ENCODE measurements around the gene TARBP1.
"Not testable (repeated sequence)": the region's sequence is repeated elsewhere in the genome, so short reads cannot be mapped to it uniquely, and the experiment has no call there.

Gene TARBP1

DNA sequence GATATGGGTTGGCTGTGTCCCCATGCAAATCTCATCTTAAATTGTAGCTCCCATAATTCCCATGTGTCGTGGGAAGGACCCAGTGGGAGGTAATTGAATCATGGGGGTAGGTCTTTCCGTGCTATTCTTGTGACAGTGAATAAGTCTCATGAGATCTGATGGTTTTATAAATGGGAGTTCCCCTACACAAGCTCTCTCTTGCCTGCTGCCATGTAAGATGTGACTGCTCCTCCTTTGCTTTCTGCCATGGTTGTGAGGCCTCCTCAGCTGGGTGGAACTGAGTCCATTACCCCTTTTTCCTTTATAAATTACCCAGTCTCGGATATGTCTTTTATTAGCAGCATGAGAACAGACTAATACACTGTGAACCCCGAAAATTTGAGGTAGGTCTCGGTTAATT is 25.3 kb upstream of the TARBP1 start:
- DNase-seq, result not testable (repeated sequence)

DNA sequence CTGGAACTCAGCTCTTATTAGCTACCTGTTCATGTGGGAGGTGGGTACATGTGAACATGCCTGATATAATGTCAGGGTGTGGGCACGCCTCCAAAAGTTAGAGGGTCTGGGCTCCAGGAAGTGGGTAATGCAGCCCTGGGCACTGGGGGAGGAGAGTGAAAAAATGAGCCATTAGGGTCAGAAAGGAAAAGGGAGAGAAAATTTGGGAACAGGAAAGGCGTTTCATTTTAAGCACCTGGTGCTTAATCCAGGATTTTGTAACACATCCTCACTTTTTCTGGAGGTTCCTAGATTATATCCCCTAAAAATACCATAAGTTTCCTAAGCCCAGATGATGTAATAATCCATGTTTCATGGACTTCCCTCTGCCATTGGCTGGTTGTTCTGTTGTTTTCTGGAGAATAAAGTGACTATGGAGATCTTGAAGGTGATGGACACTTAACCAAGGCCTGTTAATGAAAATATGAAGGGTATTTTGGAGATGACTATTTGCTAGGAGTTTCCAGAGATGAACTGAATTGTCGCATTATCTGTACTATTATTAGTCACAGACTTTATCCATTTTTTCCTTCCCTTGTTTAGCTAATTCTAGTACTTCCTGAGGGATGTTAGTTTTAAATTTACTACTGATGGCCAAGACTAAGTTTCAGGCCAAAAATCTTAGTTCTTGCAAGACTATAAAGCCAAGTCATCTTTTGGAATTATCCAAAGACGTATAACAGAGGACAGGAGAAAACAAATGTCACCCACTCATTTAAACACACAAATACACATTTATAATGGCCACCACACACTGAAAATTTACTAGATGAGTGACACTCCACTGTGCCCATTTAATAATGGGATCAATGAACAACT is 24.4 kb upstream of the TARBP1 start:
- no peak for DNase-seq

DNA sequence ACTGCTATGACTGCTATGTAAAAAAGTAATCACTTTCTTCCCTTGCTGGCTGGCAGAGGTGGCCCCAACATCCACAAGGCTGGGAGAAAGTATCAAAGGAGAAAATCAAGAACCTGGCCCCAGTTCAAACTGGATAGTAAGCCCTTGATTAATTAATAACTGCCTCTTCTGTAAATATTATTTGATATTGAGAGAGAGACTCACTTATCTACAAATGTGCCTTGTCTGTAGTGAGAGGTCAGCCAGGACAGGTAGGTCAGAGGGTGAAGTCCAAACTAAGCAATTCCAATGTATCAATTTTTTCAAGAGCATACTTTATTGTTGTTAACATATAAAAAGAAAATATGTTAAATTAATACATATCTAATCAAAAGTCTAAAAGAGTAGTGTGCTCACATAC is 23.8 kb upstream of the TARBP1 start:
- no peak for DNase-seq

DNA sequence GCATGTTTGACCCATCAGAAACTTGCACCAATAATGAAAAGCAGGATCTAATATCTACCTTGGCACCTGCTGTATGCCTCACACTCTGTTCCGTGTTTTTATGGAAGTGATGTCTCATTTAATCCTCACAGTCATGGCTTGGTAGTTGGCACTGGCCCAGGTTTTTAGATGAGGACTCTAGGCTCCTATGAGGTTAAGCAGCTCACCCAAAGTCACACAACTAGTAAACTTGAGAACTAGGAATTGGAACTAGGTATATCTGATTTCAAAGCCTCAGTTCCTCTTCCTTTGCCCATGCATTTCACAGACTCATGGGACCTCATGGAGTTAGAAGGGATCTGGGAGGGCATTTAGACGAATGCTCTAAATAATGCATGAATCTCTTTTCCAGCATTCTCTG is 21.3 kb upstream of the TARBP1 start:
- no peak for DNase-seq

DNA sequence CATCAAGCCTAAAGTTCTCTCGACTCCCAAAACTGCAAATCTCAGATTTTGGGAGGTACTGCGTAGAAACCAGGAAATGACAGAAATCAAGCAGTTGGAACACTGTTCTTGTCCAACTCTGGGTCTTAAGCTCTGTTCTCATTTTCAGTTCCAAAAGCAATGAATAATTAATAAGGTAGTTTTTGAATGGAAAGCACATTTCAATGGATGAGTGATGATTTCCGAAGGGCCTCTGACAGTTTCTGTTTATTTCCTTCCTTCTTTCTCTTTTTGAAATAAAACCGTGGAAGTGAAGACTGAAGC is 20.9 kb upstream of the TARBP1 start:
- DNase-seq, result no peak

DNA sequence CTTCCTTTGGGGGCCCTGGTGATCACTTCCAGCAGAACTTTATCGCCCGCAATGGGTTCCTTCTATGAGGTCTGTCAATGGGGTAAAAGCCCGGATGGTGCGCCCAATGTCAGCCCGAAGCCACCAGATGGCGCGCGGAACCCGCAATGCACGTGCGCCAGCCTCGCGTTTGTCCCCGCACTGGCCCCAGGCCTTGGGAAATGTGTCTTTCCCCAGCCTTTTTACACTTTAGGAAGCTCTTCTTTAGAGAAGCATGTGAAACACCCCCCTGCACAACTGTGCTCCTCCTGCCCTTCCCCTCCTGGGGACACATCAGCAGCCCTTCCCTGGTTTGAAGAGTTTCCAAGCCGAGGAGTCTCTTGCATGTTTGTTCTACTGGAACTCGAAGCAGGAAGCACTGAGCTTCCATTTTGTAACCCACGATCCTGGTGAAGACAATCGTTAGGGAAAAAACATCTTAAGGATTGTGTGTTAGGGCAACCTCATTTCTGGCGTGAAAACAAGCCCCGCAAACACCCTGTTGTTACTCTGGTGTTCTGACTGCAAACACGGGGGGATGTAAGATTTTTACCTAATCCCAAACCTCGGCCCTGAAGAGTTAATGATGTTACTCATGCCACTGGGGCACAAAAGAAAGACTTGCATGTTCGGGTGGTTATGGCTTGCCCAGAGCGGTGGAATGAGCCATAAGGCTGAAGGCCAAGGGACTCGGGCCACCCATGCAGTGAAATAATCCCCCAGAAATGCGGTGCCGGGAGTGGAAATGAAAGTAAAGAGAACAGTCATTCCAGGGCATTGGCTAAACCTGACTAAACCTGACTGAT is 20.4 kb upstream of the TARBP1 start:
- peak; percentile 75 for DNase-seq

DNA sequence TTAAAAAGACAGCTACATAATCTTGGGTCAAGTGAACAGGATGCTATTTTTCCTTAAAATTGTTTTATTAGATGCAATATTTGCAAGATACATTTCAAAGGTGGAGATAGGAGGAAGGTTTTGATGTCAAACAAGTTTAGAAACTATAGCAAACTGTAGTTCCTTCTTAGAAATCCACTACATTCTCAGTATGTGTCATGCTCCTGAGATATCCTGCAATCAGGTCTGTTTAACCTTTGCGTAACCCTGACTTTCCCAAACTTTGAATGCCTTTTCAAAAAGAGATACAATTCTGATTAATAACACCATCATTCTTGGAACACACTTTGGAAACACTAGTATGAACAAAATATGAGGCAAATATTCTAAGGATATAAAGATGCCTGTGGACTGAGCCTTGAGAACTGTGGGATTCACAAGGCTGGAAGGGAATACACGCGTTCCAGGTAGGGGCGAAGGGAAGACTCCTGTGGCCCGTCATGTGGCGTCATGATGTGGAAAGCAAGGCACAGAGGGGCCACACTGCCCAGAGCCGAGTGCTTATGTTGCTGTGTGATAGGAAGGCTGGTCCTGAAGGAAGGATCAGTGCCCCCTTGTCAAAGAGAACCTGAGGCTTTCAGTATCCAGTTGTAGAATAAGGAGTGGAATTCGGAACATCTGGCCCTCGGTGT is 19.6 kb upstream of the TARBP1 start:
- no peak for DNase-seq

DNA sequence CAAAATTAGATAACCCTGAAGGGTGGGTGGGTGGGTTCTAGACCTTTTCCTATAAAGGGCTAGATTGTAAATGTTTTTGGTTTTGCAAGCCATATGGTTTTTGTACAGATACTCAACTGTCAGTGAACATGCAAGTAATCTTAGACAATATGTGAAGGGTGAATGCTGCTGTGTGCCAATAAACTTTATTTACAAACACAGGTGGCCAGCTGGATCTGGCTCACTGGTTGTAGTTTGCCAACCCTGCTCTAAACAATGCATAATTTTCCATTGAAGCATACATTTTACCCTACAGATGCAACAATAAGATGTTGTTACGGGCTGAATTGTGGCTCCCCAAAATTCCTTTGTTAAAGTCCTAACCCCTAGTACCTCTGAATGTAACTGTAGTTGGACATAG is 18.6 kb upstream of the TARBP1 start:
- no peak for DNase-seq

DNA sequence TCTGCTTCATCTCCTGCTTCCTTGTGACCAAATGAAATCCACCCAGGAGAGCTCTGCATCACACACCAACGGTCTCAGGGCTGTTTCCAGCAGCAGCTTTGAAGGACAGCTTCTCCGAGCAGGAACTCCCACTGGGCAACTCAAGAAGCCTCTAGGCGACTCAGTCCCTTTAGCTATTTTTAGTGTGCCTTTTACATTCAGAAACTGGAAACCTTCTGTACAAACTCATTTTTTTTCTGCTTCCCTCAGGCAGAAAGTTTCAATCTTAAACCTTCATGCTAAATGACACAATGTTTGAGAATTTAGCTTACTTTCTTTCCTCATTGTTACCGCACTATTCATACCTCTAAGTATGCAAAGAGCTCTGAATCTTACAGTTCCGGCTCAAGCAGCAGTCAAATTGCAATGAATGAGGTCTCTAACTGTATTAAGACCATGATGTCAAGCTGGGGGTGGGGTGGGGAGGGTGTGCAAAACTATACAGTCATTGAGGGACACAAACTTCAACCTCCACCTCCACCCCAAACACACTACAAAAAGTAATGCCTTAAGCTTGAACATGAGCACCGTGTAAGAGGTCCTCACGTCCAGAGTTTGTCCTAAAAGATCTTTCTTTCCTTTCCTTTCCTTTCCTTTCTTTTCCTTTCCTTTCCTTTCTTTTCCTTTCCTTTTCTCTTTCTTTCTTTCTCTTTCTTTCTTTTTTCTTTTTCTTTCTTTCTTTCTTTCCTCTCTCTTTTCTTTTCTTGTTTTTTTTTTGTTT is 16.4 kb upstream of the TARBP1 start:
- DNase-seq, result no peak

DNA sequence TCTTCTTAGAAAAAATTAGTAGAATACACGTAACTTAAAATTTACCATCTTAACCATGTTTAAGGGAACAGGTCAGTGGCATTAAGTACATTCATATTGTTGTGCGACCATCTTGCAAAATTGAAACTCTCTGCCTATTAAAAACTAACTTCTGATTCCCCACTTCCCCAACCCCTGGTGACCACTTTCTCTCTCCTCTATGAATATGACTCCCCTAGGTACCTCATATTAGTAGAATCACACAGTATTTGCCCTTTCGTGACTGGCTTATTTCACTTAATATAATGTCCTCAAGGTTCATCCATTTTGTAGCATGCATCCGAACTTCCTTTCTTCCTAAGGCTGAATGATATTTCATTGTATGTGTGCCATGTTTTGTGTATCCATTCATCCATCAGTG is 15.1 kb upstream of the TARBP1 start:
- DNase-seq, result no peak

DNA sequence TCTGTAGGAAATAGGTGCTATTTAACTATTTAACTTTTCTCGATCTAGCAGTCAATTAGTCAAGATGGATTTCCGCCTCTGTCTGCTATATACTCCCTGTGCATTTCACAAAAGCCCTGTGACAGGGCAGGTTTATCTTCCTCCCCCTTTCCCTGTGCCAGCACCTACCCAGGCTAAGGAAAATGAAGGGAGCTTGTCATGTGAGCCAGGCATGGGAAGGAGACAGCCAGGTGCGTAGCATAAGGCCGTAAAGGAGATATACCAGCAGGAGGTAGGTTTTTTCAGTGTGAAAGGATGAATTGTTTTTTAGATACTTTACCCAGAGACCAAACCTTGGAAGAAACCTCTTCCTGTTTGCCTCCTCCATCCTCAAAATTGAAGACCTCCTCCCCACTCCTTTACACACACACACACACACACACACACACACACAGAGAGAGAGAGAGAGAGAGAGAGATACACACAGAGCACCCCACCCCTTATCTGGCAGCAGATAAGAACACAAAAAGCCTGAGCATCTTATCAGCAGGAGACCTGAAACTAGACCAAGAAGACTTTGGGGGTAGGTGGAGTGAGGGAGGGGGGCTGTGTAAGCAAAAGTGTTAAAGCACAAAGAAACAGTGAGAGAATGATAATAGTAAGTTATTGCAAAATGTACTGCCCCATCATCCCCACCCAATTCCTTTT is 12.0 kb upstream of the TARBP1 start:
- no peak for DNase-seq

DNA sequence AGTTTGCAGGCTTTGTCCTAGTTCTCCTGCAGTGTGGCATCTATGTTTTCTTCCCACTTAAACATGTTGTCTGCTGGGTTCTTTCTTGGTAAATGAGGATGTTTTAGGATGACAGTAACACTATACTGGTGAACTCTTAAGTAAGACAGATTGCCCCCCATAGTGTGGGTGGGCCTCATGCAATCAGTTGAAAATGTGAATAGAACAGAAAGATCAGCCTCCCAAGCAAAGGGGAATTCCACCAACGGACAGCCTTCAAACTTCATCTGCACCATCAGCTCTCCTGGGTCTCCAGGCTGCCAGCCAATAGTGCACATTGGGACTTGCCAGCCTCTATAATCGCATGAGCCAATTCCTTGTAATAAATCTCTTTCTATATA is 10.7 kb upstream of the TARBP1 start:
- no peak for DNase-seq

DNA sequence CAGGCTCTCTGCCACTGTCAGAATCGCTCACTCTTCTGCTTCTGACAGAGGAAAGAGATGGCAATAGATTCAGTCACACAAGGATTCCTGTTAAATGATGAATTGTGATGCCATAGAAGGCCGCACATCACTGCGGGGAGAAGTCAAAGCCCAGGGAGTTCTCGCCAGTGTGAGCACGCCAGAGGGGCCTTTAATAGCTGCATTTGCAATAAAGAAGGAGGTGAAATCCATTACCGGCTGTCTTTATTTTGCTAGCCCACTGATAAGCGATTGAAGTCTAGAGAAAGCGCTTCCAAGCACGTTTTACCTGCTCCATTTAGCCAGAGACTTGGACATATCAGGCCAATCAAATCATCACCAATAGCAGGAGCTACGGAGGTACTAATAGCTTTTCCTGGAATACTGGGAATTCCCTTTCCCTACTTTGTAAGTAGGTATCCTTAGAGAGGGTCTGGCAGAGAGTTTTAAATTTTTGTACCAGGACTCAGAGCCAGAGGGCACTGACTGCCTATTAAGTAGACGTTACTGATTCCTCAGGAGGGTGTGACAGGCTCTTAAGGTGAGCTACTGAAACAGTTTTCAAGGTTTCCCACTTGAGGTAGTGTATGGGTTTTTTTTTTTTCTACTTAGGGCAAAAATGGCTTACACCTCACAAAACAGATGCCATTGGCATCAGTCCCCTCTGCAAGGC is 10.2 kb upstream of the TARBP1 start:
- DNase-seq, result no peak

DNA sequence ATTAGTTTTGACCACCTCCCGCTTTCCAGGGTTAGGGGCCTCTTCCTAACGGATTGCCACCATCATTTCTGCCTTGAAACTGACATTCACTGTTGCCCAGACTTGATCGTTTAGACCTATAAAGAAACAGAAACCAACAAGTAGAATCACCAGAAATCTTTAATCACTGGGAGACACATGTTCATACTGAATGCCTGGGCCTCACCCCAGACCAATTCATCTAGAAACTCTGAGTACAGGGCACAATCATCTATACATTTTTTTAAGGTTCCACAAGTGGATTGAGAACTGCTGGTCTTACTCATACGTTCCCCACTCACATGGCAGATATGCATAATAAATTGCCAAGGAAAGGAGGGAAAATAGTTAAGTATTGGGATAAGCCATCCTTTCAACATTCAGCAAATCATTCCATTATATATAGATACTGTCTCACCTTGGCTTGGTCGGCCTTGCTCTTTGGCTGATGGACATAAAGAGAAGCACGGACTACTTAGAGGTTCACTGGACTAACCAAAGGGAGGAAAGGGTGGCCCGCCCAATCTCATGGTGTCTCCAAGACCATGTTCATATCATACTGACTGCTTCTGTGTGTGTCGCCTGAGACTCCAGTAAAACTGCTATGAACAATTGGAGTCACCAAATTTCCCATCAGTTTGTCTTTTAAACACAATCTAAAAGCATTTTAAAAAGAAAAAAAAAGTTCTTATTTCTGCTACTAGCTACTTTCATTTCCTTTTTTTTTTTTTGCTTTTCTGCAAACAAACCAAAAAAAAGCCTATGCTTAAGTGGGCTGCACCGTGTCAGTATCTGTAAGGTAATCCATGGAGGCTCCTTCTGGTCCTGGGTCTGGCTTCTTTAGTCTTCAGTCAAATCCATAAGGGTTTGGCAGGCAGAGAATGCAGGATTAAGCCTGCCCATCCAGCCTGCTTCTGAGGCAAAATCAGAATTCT is 9.4 kb upstream of the TARBP1 start:
- DNase-seq, result no peak

DNA sequence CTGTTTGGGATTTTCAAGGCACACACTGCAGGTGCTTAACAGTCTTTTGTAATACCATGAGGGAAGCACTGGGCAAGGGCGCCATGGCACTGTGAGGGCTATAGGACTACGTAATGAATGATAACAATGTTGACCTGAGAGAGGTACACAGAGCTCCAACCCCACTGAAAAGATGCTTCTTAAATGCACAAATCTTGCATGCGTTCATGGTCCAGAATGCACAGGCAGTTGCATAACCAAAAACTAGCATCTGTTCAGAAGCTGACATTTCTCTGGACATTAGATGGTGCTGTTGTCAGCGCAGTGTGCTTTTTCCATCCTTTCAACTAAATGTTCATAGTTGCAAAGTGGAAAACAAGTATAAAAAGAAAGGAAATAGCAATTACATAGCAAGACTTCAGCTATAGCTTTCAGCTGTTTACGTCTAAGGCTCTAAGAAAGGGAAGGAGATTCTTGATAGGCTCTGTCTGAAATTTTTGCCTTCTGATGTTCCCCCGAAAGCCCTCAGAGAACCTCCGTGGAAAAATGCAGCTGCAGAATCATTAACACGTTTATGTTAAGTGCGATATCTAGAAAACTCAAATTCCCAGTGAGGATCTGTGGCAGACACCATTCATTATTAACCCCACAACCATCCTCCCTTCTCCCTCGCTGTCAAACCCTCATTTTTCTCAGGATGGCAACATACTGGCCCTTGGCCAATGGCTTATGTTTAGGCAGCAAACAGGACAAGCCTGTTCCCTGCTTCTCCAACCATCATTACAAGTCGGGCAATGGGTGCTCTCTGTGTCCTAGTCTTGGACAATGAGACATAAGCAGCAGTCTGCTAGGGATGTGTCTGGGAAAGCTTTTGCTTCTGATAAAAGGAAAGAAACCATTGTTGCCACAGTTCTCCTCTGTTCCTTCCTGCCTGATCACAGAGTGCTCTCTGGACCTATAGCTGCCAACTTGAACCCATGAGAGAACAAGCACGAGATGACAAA is 8.2 kb upstream of the TARBP1 start:
- no peak for DNase-seq

DNA sequence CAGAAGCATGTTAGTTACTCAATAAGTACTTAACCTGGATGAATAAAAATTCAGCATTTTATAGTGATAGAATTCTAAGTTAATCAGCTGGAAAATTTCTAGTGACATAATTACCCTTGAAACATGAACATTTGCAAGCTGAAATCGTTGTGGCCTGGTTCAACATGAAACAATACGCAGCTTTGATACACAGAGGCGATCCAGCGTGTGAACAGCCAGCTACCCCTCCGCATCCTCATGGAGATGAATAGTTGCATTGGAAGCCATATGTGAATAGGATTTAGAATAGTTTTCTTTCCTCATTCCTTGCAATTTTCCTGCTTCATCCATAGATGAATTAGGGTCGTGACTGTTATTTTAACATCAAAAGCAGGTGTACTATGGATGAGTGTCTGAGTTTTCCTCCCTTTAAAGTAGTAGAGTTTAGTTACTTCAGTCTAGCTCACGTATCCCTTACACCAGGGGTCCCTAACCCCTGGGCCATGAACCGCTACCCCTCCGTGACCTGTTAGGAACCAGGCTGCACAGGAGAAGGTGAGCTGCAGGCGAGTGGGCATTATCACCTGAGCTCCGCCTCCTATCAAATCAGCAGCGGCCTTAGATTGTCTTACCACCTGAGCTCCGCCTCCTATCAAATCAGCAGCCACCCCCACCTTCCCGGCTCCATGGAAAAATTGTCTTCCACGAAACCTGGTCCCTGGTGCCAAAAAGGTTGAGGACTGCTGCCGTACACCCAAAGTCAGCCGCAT is 6.2 kb upstream of the TARBP1 start:
- DNase-seq, result no peak

DNA sequence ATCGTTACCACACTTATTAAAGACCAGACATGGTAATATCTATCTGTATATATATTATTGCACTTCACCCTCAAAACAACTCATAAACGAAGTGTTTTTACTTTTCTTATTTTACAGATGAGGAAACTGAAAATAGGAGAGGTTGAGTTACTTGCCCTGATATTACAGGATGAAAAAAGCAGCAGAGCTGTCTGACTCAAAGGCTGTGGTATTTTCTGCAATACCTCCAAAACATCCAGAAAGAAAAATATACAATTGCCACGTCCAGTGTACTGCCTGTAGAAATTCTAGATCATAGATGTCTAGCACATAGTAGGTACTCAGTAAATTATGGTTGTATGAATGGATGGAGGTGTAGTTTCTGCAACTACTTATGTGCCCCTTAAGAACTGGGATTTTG is 5.2 kb upstream of the TARBP1 start:
- no peak for DNase-seq

DNA sequence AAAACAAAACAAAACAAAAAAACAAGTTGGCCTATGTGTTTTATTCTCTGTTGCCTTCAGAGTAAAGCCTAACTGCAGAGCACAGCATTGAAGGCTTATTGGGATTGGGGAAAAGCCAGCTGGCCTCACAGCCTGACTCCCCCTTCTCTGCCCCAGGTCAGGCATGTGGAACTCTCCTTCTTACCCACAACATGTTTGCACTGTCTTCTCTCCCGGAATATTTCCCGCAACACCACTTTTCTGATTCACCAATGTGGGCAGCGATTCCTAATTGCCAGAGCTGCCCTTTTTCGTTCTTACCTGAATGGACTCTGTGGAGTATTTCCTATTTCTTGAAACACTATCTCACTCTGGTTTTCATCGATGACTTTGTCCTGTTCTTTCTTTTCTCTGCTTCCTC is 2.8 kb upstream of the TARBP1 start:
- DNase-seq, result no peak

DNA sequence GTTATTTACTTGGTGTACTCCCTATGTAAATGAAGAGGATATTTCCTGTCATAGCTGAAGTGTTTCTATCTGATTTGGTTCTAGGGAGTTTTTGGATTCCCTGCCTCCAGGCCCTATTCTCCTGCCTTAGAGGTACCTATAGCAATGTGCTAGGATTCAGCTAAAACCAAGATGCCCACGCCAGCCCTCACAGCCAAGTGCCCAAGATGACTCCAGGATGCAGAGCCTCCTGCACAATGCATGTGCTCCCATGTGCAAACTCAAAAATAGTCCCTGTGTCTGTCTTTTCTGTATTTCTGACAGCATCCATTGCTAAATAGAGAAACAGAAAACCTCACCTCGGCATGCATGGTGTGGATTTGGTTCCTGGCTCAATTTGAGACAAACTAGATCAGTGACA is 887 bp upstream of the TARBP1 start:
- DNase-seq, result no peak
